Ovary (tissue), 10 donors: ENCODE results near the gene MASTL. TPM values are rescaled to one million over a fixed set of nuclear protein-coding genes. Genes with fewer than 3 reads are reported as not detected.

Experiments
- DNase-seq, 5 donors: peaks; one replicate each; pipeline ENCODE4 v3.0.0-alpha.2; 2019 to 2020
- H3K27ac ChIP-seq, 2 donors: fragments of 200-600 bp; one replicate each; pipeline versions ENCODE4 v1.5.1 to v1.8.0; 2019 to 2022
- H3K27me3 ChIP-seq: fragments of 200-600 bp; one replicate; pipeline ENCODE4 v1.8.0; 2022
- H3K36me3 ChIP-seq: fragments of 200-600 bp; sonication (generic); one replicate; pipeline ENCODE4 v1.5.1; 2019
- H3K4me1 ChIP-seq: one replicate; pipeline ENCODE4 v1.8.1; 2013; ENCODE audit warnings: mild to moderate bottlenecking, moderate library complexity; ENCODE audit not compliant: insufficient read depth
- H3K4me3 ChIP-seq: fragments of 200-600 bp; sonication (generic); one replicate; pipeline ENCODE4 v1.5.1; 2017
- H3K9me3 ChIP-seq, 2 donors: fragments of 200-600 bp in 1 of 2; sonication (generic) in 1 of 2; one replicate each; pipeline versions ENCODE4 v1.5.1 to v1.8.1; 2013 to 2019; ENCODE audit warnings: mild to moderate bottlenecking in 1 of 2, moderate library complexity in 1 of 2
- CTCF ChIP-seq, 3 donors: fragments of 450-650 bp in 2 of 3; fragments of 200-600 bp in 1 of 3; IDR thresholded peaks; one replicate each; pipeline versions ENCODE4 v1.5.1 to v1.8.0; 2016 to 2022; ENCODE audit warnings: antibody characterized with exemption in 3 of 3, mild to moderate bottlenecking in 1 of 3
- EP300 ChIP-seq: sonication (generic); formaldehyde crosslinking; IDR thresholded peaks from one replicate; pipeline ENCODE4 v1.6.1; 2017; ENCODE audit warnings: antibody characterized with exemption
- POLR2A ChIP-seq: fragments of 450-650 bp; IDR thresholded peaks from one replicate; pipeline ENCODE4 v1.6.1; 2017; ENCODE audit warnings: antibody characterized with exemption, mild to moderate bottlenecking, moderate library complexity
- WGBS, 3 donors: extraction: QIAGEN DNeasy Blood & Tissue Kit in 1 of 3; methylation state at CpG; one replicate each; pipeline versions ENCODE4 v1.1.5 to v1.1.7; 2013 to 2017; 5-methylcytosine and 5-hydroxymethylcytosine counted together
- intact Hi-C, 4 donors: fragments of 100-400 bp; cut with DNase I; formaldehyde crosslinking; loops; one replicate each; pipeline versions ENCODE4 v1.11.0 to v1.15.1; 2022 to 2023
- long read RNA-seq, 3 donors: library from polyadenylated mRNA in 2 of 3; unstranded in 2 of 3; transcript quantifications; one replicate each; pipeline ENCODE4 v2.0.0 and lab custom pipeline, GENCODE V29; 2021 to 2026
- polyA plus RNA-seq, 2 donors: library from polyadenylated mRNA; stranded (reverse); fragments of 200-250 nt in 1 of 2; fragments of 350-450 nt in 1 of 2; fragmentation: Illumina TruSeq in 1 of 2; extraction: RNeasy Lipid Tissue Mini Kit (QIAGEN cat#74804) in 1 of 2; gene quantifications; one replicate each; pipeline ENCODE4 v1.2.3, GENCODE V29; 2013 to 2014
- total RNA-seq, 7 donors: library from RNA; depleted of rRNA in 2 of 7; stranded (reverse); fragments of >200 nt in 2 of 7; fragmentation: NEBNext Ultra II Directional in 3 of 7; extraction: Animal tissue kit (Norgen Biotek cat#: 25700) in 3 of 7; gene quantifications; one replicate each; pipeline versions ENCODE4 v1.1.0 to v1.2.4, GENCODE V29; 2016 to 2023
- donor health status: DM: no; HTN: no; CAD: no; lungs with moderate emphysema.
- donor health status: DM: no; HTN: no; CAD: no.
- donor health status: Bipolar disorder and iron deficiency.
- donor health status: DM: yes; HTN: yes; CAD: no.
- donor health status: DM: no; HTN: no; CAD: no.
- donor health status: DM: yes; HTN: yes; CAD: no.

The MASTL gene
- total RNA-seq = 1 to 10 TPM; 2.8 to 7.5 (median 5.2) TPM
- 1 to 10 TPM; 3.8 to 6.3 TPM for polyA plus RNA-seq
- long read RNA-seq, donor 1, partial matches to known transcripts = 6 of 10 reads
- long read RNA-seq, donor 1, other reads (novel, unspliced or antisense) = 2 of 10 reads
- long read RNA-seq, donor 2, partial matches to known transcripts = 0 of 1 reads
- long read RNA-seq, donor 2, other reads (novel, unspliced or antisense) = 0 of 1 reads
- long read RNA-seq, donor 3, partial matches to known transcripts = 1 of 8 reads
- long read RNA-seq, donor 3, other reads (novel, unspliced or antisense) = 1 of 8 reads

GRCh38 chr10:27155066-27155754, at the start of gene MASTL:
Gene MASTL, plus strand, starts transcription at chr10:27155352. Its CDS starts 75 bp downstream, at chr10:27155427.
- TF ChIP-seq POLR2A (peak; percentile 95), CTCF (IDR thresholded peaks at IDR 0.05) (peak in 1 of 3 donors; percentile 9), EP300 (peak; percentile 70)
- peak within 1 kb of the TSS; percentile 91 to 98 for H3K27ac ChIP-seq
- no peaks in the 10 kb centered on the region for H3K27me3 ChIP-seq
- peak; percentile 90 to 95 (median 94) for DNase-seq
- no peaks in the 10 kb centered on the region for H3K36me3 ChIP-seq
- peaks cover 8% of the 10 kb centered on the region for H3K4me1 ChIP-seq
- intact Hi-C loops = loop anchor here in 2 of 4 donors (5.0 kb wide), 1 partner anchor 87 kb away; the partner anchor contains the start of gene ACBD5 (in 2 of the 2)
- 0 to 1% (median 0%) methylated on average over 44 to 55 of the region's 55 CpGs for WGBS, 3 donors
- no peaks in the 10 kb centered on the region for H3K9me3 ChIP-seq
- peak within 1 kb of the TSS; percentile 70 for H3K4me3 ChIP-seq

GRCh38 chr10:27108165-27108564, 47.0 kb upstream of the MASTL start:
- no peak for TF ChIP-seq CTCF (IDR thresholded peaks at IDR 0.05)
- TF ChIP-seq EP300 = no peak
- TF ChIP-seq POLR2A = no peak
- Histone ChIP-seq H3K9me3 (no peaks in the 10 kb centered on the region), H3K27ac (no peak overlapping the region), H3K4me1 (no peaks in the 10 kb centered on the region), H3K4me3 (no peak overlapping the region), H3K36me3 (no peaks in the 10 kb centered on the region), H3K27me3 (no peaks in the 10 kb centered on the region)
- intact Hi-C loops = no loop called here
- WGBS, 3 donors = 94 to 97% (median 95%) methylated on average over 3 of the region's 3 CpGs
- DNase-seq = no peak

- DNase-seq = no peak
- Histone ChIP-seq H3K9me3 (no peaks in the 10 kb centered on the region), H3K36me3 (no peaks in the 10 kb centered on the region), H3K4me3 (no peak overlapping the region), H3K27me3 (no peaks in the 10 kb centered on the region), H3K4me1 (no peaks in the 10 kb centered on the region), H3K27ac (no peak overlapping the region)
- 89 to 93% (median 93%) methylated on average over 3 of the region's 3 CpGs for WGBS, 3 donors
- intact Hi-C loops = no loop called here
- no peak for TF ChIP-seq CTCF (IDR thresholded peaks at IDR 0.05)
- TF ChIP-seq EP300 = no peak
- no peak for TF ChIP-seq POLR2A
Measured at GRCh38 chr10:27134371-27134770, 20.8 kb upstream of the MASTL start.

GRCh38 chr10:27138277-27138676, 16.9 kb upstream of the MASTL start:
- no peak overlapping the region for H3K4me3 ChIP-seq
- H3K27ac ChIP-seq = no peak overlapping the region
- TF ChIP-seq EP300 (no peak), CTCF (IDR thresholded peaks at IDR 0.05) (no peak), POLR2A (no peak)
- WGBS, 3 donors = 82 to 87% (median 84%) methylated on average over 3 of the region's 3 CpGs
- no peaks in the 10 kb centered on the region for H3K36me3 ChIP-seq
- H3K9me3 ChIP-seq = no peaks in the 10 kb centered on the region
- no peaks in the 10 kb centered on the region for H3K4me1 ChIP-seq
- intact Hi-C loops = no loop called here
- no peak for DNase-seq
- no peaks in the 10 kb centered on the region for H3K27me3 ChIP-seq
